ENCODE measurements around the gene ABCC5.

ABCC5 gene

GRCh38 chr3:183937601-183938286, 79.9 kb downstream of the ABCC5 start:
- DNase-seq (ENCODE audit: insufficient read length, low spot score) = no peak
- no peak for FAIRE-seq
- TF ChIP-seq, protein P1, sequence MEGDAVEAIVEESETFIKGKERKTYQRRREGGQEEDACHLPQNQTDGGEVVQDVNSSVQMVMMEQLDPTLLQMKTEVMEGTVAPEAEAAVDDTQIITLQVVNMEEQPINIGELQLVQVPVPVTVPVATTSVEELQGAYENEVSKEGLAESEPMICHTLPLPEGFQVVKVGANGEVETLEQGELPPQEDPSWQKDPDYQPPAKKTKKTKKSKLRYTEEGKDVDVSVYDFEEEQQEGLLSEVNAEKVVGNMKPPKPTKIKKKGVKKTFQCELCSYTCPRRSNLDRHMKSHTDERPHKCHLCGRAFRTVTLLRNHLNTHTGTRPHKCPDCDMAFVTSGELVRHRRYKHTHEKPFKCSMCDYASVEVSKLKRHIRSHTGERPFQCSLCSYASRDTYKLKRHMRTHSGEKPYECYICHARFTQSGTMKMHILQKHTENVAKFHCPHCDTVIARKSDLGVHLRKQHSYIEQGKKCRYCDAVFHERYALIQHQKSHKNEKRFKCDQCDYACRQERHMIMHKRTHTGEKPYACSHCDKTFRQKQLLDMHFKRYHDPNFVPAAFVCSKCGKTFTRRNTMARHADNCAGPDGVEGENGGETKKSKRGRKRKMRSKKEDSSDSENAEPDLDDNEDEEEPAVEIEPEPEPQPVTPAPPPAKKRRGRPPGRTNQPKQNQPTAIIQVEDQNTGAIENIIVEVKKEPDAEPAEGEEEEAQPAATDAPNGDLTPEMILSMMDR (IDR thresholded peaks at IDR 0.05; ENCODE audit: insufficient read depth, missing control alignments) = no peak

DNA sequence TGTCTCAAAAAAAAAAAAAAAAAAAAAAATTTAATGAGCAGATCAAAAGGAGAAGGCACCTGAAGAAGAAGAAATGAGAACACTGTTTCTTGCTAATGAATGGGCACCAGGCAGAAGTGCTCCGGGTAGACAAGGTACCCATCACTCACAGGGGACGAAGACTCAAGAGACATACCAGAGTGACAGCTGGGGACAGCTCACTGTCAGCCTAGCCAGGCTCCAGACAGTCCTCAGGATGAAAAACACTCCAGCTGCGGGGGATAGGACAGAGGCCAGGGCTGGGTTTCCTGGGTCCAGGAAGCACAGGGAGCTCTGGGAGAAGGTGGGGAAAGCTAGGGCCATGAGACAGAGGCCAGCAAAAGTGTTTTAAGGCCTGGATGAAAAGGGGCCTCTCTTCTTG, 84.5 kb downstream of the ABCC5 start:
- no peak for DNase-seq (ENCODE audit: insufficient read length, low spot score)
- TF ChIP-seq, protein P1 (IDR thresholded peaks at IDR 0.05; ENCODE audit: insufficient read depth, missing control alignments) = no peak
- FAIRE-seq = no peak

DNA sequence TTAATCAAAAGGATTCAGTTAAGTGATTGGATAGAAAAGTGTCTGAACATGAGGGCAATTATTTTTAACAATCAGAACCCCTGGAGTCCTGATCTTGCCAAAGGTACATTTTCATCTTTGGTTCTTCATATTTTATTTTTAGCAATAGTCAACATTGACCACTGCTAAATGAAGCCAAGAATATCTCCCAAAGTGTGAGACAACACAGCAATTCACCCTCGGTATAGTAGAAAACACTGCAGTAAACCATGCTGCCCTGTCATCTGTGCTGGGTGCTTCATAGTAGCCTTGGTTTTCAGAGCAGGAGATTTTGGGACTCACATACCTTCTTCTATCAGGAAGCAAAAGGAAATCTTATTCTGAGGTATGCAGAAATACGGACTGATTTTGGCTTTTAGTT, 85.8 kb downstream of the ABCC5 start:
- DNase-seq (ENCODE audit: insufficient read length, low spot score) (no peak), FAIRE-seq (no peak)
- TF ChIP-seq, protein P1 (IDR thresholded peaks at IDR 0.05; ENCODE audit: insufficient read depth, missing control alignments) = no peak

DNA sequence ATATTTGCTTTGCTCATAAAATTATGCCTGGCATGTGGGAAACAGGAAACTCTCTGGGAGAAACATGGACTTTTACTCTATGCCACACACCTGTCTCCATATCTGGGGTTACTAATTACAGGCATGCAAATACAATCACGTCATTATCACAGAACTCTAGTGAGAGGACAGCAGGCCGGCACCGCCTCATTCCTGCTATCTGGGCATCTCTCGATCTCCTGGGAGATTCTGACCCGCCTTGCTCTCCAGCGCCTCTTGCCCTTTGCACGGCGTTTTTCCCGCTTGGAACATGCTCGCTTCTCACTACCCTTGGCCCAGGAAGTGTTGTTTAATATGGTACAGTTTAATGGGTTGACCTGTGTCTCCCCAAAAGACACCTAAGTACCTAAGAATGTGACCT, 87.6 kb downstream of the ABCC5 start:
- DNase-seq (ENCODE audit: insufficient read length, low spot score) = no peak
- no peak for FAIRE-seq
- TF ChIP-seq, protein P1 (IDR thresholded peaks at IDR 0.05; ENCODE audit: insufficient read depth, missing control alignments) = no peak

DNA sequence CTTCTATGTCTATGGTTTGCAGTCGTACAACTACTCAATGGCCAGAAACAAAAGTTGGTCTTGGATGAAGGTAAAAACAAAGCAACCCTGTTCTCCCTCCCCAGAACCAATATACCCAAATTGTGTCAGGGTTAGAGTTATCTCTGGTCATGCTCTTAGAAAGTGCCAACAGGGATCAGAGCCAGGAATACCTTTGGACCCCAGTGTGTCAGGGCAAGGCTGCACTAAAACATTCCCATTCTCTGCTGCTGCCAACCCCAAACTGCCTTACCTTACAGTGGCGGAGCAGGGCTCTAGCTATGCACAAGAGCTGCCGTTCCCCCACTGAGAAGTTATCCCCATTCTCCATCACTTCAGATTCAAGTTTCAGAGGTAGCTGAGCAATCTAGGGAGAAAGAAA, 90.6 kb downstream of the ABCC5 start:
- FAIRE-seq (no peak), DNase-seq (ENCODE audit: insufficient read length, low spot score) (no peak)

DNA sequence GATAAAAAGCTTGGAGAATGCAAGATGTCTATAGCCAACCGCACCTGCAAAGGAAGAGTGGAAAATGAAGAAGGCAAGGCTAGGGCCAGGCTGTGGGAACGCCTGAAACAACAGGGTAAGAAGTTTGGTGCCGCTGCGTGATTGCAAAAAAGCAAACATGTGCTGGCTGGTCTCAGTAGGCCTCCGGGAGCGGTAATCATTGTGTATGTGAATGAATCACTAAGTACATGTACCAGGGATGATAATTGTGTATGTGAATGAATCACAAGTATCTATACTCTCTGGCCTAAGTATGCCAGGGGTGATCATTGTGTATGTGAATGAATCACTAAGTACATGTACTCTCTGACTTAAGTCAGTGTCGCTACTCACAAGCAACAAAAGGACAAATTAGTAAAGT, 92.7 kb downstream of the ABCC5 start:
- TF ChIP-seq, protein P1 (IDR thresholded peaks at IDR 0.05; ENCODE audit: insufficient read depth, missing control alignments) = no peak
- DNase-seq (ENCODE audit: insufficient read length, low spot score) (no peak), FAIRE-seq (no peak)

More for the DNA sequence above, 90.6 kb downstream of the ABCC5 start:
- TF ChIP-seq, protein P1 (IDR thresholded peaks at IDR 0.05; ENCODE audit: insufficient read depth, missing control alignments) = no peak

GRCh38 chr3:183924543-183924942, 93.1 kb downstream of the ABCC5 start:
- FAIRE-seq (no peak), DNase-seq (ENCODE audit: insufficient read length, low spot score) (no peak)
- TF ChIP-seq, protein P1 (IDR thresholded peaks at IDR 0.05; ENCODE audit: insufficient read depth, missing control alignments) = no peak
